SK-N-SH treated with all-trans-retinoic acid at 6 μM for 48 hours (cell line): ENCODE measurements around the gene MAPRE2.

Experiments used
- ARNTL ChIP-seq: fragments of 450-650 bp; formaldehyde crosslinking; IDR thresholded peaks from 2 replicates; pipeline ENCODE4 v1.5.0; 2020; ENCODE audit warnings: low read depth, mild to moderate bottlenecking, moderate library complexity, borderline replicate concordance
- BACH2 ChIP-seq: fragments of 250-450 bp; sonication (Bioruptor Pico); IDR thresholded peaks from 2 replicates; pipeline ENCODE4 v1.9.0; 2021; ENCODE audit warnings: mild to moderate bottlenecking, borderline replicate concordance
- CSDC2 ChIP-seq: fragments of 250-450 bp; sonication (Bioruptor Pico); IDR thresholded peaks from 2 replicates; pipeline ENCODE4 v1.5.0; 2020; ENCODE audit warnings: mild to moderate bottlenecking, moderate library complexity
- CSRNP3 ChIP-seq: fragments of 250-450 bp; sonication (Bioruptor Pico); IDR thresholded peaks from 2 replicates; pipeline ENCODE4 v1.5.1; 2021; ENCODE audit warnings: mild to moderate bottlenecking, moderate library complexity
- OSR1 ChIP-seq: fragments of 250-450 bp; sonication (Bioruptor Pico); IDR thresholded peaks from 2 replicates; pipeline ENCODE4 v1.8.0; 2022; ENCODE audit warnings: moderate library complexity, mild to moderate bottlenecking, inconsistent platforms
- PATZ1 ChIP-seq: fragments of 250-450 bp; sonication (Bioruptor Pico); IDR thresholded peaks from 2 replicates; pipeline ENCODE4 v1.8.0; 2020; ENCODE audit warnings: mild to moderate bottlenecking, moderate library complexity, borderline replicate concordance
- SNAI2 ChIP-seq: fragments of 250-450 bp; sonication (Bioruptor Pico); IDR thresholded peaks from 2 replicates; pipeline ENCODE4 v1.5.0; 2020; ENCODE audit warnings: mild to moderate bottlenecking, moderate library complexity
- TCF4 ChIP-seq: fragments of 250-450 bp; sonication (Bioruptor Pico); IDR thresholded peaks from 2 replicates; pipeline ENCODE4 v1.8.0; 2021; ENCODE audit warnings: mild to moderate bottlenecking, moderate library complexity, borderline replicate concordance
- ZFP3 ChIP-seq: fragments of 250-450 bp; sonication (Bioruptor Pico); IDR thresholded peaks from 2 replicates; pipeline ENCODE4 v1.5.0; 2020; ENCODE audit warnings: mild to moderate bottlenecking, moderate library complexity
- ZFP30 ChIP-seq: fragments of 450-650 bp; formaldehyde crosslinking; IDR thresholded peaks from 2 replicates; pipeline ENCODE4 v1.5.0; 2022; ENCODE audit warnings: mild to moderate bottlenecking, moderate library complexity
- ZNF70 ChIP-seq: fragments of 450-650 bp; formaldehyde crosslinking; IDR thresholded peaks from 2 replicates; pipeline ENCODE4 v1.5.0; 2020; ENCODE audit warnings: mild to moderate bottlenecking, moderate library complexity
- ZNF8 ChIP-seq: fragments of 450-650 bp; formaldehyde crosslinking; IDR thresholded peaks from 2 replicates; pipeline ENCODE4 v1.5.0; 2020; ENCODE audit warnings: mild to moderate bottlenecking, moderate library complexity
- TF ChIP-seq, protein P1 (sequence below): fragments of 250-450 bp; sonication (Bioruptor Pico); IDR thresholded peaks from 2 replicates; pipeline ENCODE4 v1.5.0; 2020; ENCODE audit warnings: mild to moderate bottlenecking, moderate library complexity
- TF ChIP-seq, protein P2 (sequence below): fragments of 250-450 bp; sonication (Bioruptor Pico); IDR thresholded peaks from 2 replicates; pipeline ENCODE4 v1.5.1; 2020; ENCODE audit warnings: low read depth, mild to moderate bottlenecking, moderate library complexity

DNA sequence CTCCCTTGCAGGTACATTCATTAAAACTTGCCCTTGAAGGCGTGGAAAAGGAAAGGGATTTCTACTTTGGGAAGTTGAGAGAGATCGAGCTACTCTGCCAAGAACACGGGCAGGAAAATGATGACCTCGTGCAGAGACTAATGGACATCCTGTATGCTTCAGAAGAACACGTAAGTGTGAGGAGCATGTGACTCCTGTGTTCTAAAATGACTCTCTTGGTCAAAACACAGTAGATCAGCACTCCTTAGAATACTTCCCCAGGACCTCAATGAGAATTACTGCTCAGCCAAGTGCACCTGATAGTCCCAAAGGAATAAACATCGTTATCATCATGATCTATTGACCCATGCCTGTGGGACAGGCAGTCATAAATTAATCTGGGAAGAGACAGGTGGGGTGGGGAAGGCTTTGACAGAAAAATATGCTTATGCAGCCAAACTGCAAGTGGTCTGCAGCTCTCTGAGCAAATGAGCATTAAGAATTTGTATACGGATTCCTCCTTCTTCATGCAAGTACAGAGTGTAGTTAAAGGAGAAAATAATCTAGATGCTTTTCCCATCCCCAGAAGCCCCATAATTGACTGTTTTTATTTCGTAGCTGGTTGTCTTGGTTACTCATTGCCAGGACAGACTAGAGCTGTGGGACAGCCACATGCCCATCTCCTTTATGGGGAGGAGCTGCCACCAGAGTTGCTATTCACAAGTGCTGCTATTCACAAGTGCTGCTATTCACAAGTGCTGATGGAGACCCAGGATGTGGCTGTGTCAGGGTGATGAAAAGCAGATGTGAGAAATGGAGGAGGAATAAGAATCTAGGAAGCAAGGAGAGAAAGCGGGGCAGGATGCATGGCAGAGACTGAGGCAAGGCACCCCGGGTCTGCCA lies 91.0 kb downstream of the MAPRE2 start:
- no peak for TF ChIP-seq ZNF8 (CRISPR knock-in tag)
- TF ChIP-seq SNAI2: no peak
- no peak for TF ChIP-seq CSRNP3 (CRISPR knock-in tag)
- TF ChIP-seq, protein P1, sequence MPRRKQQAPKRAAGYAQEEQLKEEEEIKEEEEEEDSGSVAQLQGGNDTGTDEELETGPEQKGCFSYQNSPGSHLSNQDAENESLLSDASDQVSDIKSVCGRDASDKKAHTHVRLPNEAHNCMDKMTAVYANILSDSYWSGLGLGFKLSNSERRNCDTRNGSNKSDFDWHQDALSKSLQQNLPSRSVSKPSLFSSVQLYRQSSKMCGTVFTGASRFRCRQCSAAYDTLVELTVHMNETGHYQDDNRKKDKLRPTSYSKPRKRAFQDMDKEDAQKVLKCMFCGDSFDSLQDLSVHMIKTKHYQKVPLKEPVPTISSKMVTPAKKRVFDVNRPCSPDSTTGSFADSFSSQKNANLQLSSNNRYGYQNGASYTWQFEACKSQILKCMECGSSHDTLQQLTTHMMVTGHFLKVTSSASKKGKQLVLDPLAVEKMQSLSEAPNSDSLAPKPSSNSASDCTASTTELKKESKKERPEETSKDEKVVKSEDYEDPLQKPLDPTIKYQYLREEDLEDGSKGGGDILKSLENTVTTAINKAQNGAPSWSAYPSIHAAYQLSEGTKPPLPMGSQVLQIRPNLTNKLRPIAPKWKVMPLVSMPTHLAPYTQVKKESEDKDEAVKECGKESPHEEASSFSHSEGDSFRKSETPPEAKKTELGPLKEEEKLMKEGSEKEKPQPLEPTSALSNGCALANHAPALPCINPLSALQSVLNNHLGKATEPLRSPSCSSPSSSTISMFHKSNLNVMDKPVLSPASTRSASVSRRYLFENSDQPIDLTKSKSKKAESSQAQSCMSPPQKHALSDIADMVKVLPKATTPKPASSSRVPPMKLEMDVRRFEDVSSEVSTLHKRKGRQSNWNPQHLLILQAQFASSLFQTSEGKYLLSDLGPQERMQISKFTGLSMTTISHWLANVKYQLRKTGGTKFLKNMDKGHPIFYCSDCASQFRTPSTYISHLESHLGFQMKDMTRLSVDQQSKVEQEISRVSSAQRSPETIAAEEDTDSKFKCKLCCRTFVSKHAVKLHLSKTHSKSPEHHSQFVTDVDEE: no peak
- TF ChIP-seq, protein P2, sequence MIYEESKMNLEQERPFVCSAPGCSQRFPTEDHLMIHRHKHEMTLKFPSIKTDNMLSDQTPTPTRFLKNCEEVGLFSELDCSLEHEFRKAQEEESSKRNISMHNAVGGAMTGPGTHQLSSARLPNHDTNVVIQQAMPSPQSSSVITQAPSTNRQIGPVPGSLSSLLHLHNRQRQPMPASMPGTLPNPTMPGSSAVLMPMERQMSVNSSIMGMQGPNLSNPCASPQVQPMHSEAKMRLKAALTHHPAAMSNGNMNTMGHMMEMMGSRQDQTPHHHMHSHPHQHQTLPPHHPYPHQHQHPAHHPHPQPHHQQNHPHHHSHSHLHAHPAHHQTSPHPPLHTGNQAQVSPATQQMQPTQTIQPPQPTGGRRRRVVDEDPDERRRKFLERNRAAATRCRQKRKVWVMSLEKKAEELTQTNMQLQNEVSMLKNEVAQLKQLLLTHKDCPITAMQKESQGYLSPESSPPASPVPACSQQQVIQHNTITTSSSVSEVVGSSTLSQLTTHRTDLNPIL (CRISPR knock-in tag): no peak
- TF ChIP-seq OSR1 (CRISPR knock-in tag): no peak
- no peak for TF ChIP-seq ARNTL (CRISPR knock-in tag)
- TF ChIP-seq ZFP30 (CRISPR knock-in tag): no peak
- no peak for TF ChIP-seq ZFP3 (CRISPR knock-in tag)
- no peak for TF ChIP-seq ZNF70 (CRISPR knock-in tag)
- TF ChIP-seq CSDC2: no peak
- TF ChIP-seq BACH2 (CRISPR knock-in tag): no peak
- no peak for TF ChIP-seq PATZ1 (CRISPR knock-in tag)
- TF ChIP-seq TCF4 (CRISPR knock-in tag): no peak
